Gastroesophageal sphincter (tissue), 4 donors: Measurements from ENCODE around the gene VSIG1. TPM values are rescaled to one million over a fixed set of nuclear protein-coding genes. Genes with fewer than 3 reads are reported as not detected.

Source experiments
- ATAC-seq: fragments of 150-250 bp; one replicate; pipeline ENCODE4 v1.9.1; 2016; ENCODE audit warnings: mild to moderate bottlenecking, moderate library complexity
- H3K27ac ChIP-seq, 4 donors: fragments of 200-600 bp; sonication (generic) in 3 of 4; 1 replicate in 3 of 4; 2 replicates in 1 of 4; pipeline ENCODE4 v1.5.1; 2016 to 2019
- H3K27me3 ChIP-seq: fragments of 200-600 bp; sonication (generic); one replicate; pipeline ENCODE4 v1.5.1; 2019
- H3K36me3 ChIP-seq, 2 donors: fragments of 200-600 bp; sonication (generic); one replicate each; pipeline ENCODE4 v1.5.1; 2019; ENCODE audit warnings: control low read depth in 1 of 2
- H3K4me1 ChIP-seq, 3 donors: fragments of 200-600 bp; sonication (generic); 1 replicate in 2 of 3; 2 replicates in 1 of 3; pipeline ENCODE4 v1.5.1; 2016 to 2019; ENCODE audit warnings: control low read depth in 2 of 3
- H3K4me3 ChIP-seq, 2 donors: fragments of 200-600 bp; sonication (generic); one replicate each; pipeline ENCODE4 v1.5.1; 2019; ENCODE audit warnings: mild to moderate bottlenecking in 1 of 2, moderate library complexity in 1 of 2
- H3K9me3 ChIP-seq, 3 donors: fragments of 200-600 bp; sonication (generic); one replicate each; pipeline ENCODE4 v1.5.1; 2017 to 2019; ENCODE audit warnings: control low read depth in 2 of 3
- CTCF ChIP-seq, 4 experiments: fragments of 200-600 bp in 2 of 4; fragments of 450-650 bp in 2 of 4; sonication (generic) in 1 of 4; IDR thresholded peaks; one replicate each; pipeline ENCODE4 v1.5.1; 2017 to 2019; ENCODE audit warnings: antibody characterized with exemption in 4 of 4, mild to moderate bottlenecking in 2 of 4, moderate library complexity in 2 of 4
- EP300 ChIP-seq: sonication (generic); formaldehyde crosslinking; IDR thresholded peaks from one replicate; pipeline ENCODE4 v1.6.1; 2017; ENCODE audit warnings: antibody characterized with exemption, mild to moderate bottlenecking
- POLR2A ChIP-seq, 2 donors: fragments of 450-650 bp; IDR thresholded peaks; one replicate each; pipeline ENCODE4 v1.6.1; 2017; ENCODE audit warnings: antibody characterized with exemption in 2 of 2, mild to moderate bottlenecking in 2 of 2, moderate library complexity in 1 of 2
- POLR2AphosphoS5 ChIP-seq: sonication (generic); formaldehyde crosslinking; IDR thresholded peaks from one replicate; pipeline ENCODE4 v1.6.1; 2017; ENCODE audit warnings: antibody characterized with exemption
- WGBS, 2 donors: methylation state at CpG; one replicate each; pipeline ENCODE4 v1.1.5; 2018; ENCODE audit warnings: low coverage in 1 of 2; 5-methylcytosine and 5-hydroxymethylcytosine counted together
- total RNA-seq, 4 donors: library from RNA; depleted of rRNA; stranded (reverse); fragments of >200 nt; gene quantifications; one replicate each; pipeline ENCODE4 v1.1.0, GENCODE V29; 2016

The VSIG1 gene
- total RNA-seq, 4 donors from 2014 or later = not detected

GRCh38 chrX:108055546-108055945 is 10.7 kb downstream of the VSIG1 start:
- no peak for ATAC-seq
- Histone ChIP-seq H3K4me3 (no peak overlapping the region), H3K36me3 (no peaks in the 10 kb centered on the region), H3K27me3 (no peaks in the 10 kb centered on the region), H3K4me1 (no peaks in the 10 kb centered on the region), H3K9me3 (no peaks in the 10 kb centered on the region), H3K27ac (no peak overlapping the region)
- TF ChIP-seq CTCF (IDR thresholded peaks at IDR 0.05) (no peak), POLR2A (IDR thresholded peaks at IDR 0.05) (no peak), EP300 (no peak), POLR2AphosphoS5 (no peak)

GRCh38 chrX:108059801-108060200 is 14.9 kb downstream of the VSIG1 start:
- no peak overlapping the region for H3K4me3 ChIP-seq
- no peak for TF ChIP-seq EP300
- no peak for TF ChIP-seq CTCF (IDR thresholded peaks at IDR 0.05)
- TF ChIP-seq POLR2A (IDR thresholded peaks at IDR 0.05) = no peak
- H3K36me3 ChIP-seq = no peaks in the 10 kb centered on the region
- no peaks in the 10 kb centered on the region for H3K9me3 ChIP-seq
- H3K27ac ChIP-seq = no peak overlapping the region
- no peak for ATAC-seq
- no peaks in the 10 kb centered on the region for H3K27me3 ChIP-seq
- no peaks in the 10 kb centered on the region for H3K4me1 ChIP-seq
- WGBS, 2 donors = 60 to 75% methylated on average over 1 of the region's 1 CpG

GRCh38 chrX:108064001-108064400 is 19.1 kb downstream of the VSIG1 start:
- no peak overlapping the region for H3K27ac ChIP-seq
- TF ChIP-seq POLR2AphosphoS5 (no peak), POLR2A (IDR thresholded peaks at IDR 0.05) (no peak), CTCF (IDR thresholded peaks at IDR 0.05) (no peak), EP300 (no peak)
- no peaks in the 10 kb centered on the region for H3K36me3 ChIP-seq
- no peaks in the 10 kb centered on the region for H3K27me3 ChIP-seq
- no CpG with 5 or more reads among the region's 1 CpG for WGBS, 2 donors
- no peak overlapping the region for H3K4me3 ChIP-seq
- H3K9me3 ChIP-seq = no peaks in the 10 kb centered on the region
- no peaks in the 10 kb centered on the region for H3K4me1 ChIP-seq
- ATAC-seq = no peak

- 57 to 100% methylated on average over 1 of the region's 2 CpGs for WGBS, 2 donors
- Histone ChIP-seq H3K4me1 (no peaks in the 10 kb centered on the region), H3K36me3 (no peaks in the 10 kb centered on the region), H3K27me3 (no peaks in the 10 kb centered on the region), H3K27ac (no peak overlapping the region), H3K4me3 (no peak overlapping the region), H3K9me3 (no peaks in the 10 kb centered on the region)
- no peak for ATAC-seq
- TF ChIP-seq POLR2A (IDR thresholded peaks at IDR 0.05) (no peak), CTCF (IDR thresholded peaks at IDR 0.05) (no peak), POLR2AphosphoS5 (no peak), EP300 (no peak)
Observed at GRCh38 chrX:108064613-108065012, 19.7 kb downstream of the VSIG1 start.

- ATAC-seq = no peak
- Histone ChIP-seq H3K4me1 (no peaks in the 10 kb centered on the region), H3K36me3 (no peaks in the 10 kb centered on the region), H3K4me3 (no peak overlapping the region), H3K9me3 (no peaks in the 10 kb centered on the region), H3K27ac (no peak overlapping the region), H3K27me3 (no peaks in the 10 kb centered on the region)
- WGBS, 2 donors = 56% methylated on average over 1 of the region's 1 CpG; no CpG with 5 or more reads in 1 of the 2 donors
- TF ChIP-seq POLR2AphosphoS5 (no peak), POLR2A (IDR thresholded peaks at IDR 0.05) (no peak), CTCF (IDR thresholded peaks at IDR 0.05) (no peak), EP300 (no peak)
Observed at GRCh38 chrX:108068121-108068520, 23.3 kb downstream of the VSIG1 start.
